Fibroblast of lung (primary cell): ENCODE results near the gene S100A9.

Source experiments
- EZH2 ChIP-seq: IDR thresholded peaks from 2 replicates; pipeline ENCODE4 v1.5.1; 2012; ENCODE audit warnings: low read length, control low read depth, mild to moderate bottlenecking; ENCODE audit errors: missing control alignments
- TF ChIP-seq, protein P1 (sequence below), 2 donors: IDR thresholded peaks in 1 of 2; conservative IDR thresholded peaks in 1 of 2; 1 replicate in 1 of 2; 2 replicates in 1 of 2; pipeline ENCODE4 v1.5.1; 2011 to 2012; ENCODE audit warnings: low read length in 2 of 2, control low read depth in 1 of 2, inconsistent platforms in 1 of 2, low read depth in 1 of 2, mild to moderate bottlenecking in 1 of 2

DNA sequence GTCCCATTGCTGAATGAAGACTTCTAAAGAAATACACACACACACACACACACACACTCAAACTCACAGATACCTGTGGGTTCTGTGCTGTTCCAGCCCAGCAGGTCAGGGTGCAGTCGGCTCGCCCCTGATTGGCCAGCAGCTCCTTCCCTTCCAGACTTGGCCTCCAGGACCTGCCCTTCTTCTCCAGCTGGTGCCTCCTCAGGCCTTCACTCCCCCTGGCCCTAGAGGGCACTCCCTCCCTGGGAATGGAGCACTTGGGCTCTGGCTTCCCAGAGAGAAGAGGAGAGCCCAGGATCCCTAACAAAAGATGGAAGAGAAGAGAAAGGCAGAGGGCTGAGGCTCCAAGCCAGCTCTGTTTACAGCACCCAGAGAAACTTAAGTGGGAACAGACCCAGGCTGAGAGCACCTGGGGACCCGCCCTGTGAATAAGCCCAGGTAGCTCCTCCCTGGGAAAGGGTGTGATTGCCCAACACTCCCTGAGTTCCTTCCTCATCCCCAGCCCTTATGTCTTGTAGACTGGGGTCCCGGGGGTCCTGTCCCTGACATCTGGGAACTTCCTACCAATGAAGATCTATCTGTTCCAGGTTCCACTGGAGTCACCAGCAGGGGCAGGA lies 45.0 kb upstream of the S100A9 start, which contains the start of gene PGLYRP3:
- TF ChIP-seq, protein P1, sequence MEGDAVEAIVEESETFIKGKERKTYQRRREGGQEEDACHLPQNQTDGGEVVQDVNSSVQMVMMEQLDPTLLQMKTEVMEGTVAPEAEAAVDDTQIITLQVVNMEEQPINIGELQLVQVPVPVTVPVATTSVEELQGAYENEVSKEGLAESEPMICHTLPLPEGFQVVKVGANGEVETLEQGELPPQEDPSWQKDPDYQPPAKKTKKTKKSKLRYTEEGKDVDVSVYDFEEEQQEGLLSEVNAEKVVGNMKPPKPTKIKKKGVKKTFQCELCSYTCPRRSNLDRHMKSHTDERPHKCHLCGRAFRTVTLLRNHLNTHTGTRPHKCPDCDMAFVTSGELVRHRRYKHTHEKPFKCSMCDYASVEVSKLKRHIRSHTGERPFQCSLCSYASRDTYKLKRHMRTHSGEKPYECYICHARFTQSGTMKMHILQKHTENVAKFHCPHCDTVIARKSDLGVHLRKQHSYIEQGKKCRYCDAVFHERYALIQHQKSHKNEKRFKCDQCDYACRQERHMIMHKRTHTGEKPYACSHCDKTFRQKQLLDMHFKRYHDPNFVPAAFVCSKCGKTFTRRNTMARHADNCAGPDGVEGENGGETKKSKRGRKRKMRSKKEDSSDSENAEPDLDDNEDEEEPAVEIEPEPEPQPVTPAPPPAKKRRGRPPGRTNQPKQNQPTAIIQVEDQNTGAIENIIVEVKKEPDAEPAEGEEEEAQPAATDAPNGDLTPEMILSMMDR (conservative IDR thresholded peaks at IDR 0.05 in 1 of 2, IDR thresholded peaks at IDR 0.05 in 1 of 2; ENCODE audit: low read depth in 1 of 2, low read length in 2 of 2) = no peak
- TF ChIP-seq EZH2 = no peak
